HG03139 (cell line): ENCODE results near the gene IFNA5.

ENCODE experiments used
- ATAC-seq: cut with Tn5 transposase; IDR thresholded peaks from one replicate; pipeline ENCODE4 v1.9.1; 2021; ENCODE audit not compliant: unreplicated experiment

The IFNA5 gene

DNA sequence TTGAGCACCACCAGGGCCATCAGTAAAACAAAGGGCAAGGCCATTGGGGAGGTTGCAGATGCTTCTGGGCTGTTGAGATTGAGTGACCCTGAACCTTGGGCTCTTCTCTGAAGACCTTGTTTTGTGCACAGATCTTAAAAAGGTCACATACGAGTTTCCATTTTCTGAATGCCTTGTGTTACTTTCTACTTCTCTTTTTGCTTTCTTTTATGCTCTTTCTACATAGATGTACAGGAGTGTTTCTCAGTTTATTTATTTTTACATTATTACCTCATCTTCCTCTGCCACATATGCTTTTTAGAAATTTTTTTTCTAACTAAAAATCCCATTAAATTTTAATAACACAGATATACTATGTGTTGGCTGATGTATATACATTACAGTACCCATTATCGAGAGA is at the start of gene IFNA5:
IFNA5 (minus strand) TSS at position 101 of the 400 bp plus-strand sequence; CDS start at position 44, 57 bp downstream.
- ATAC-seq = no peak

DNA sequence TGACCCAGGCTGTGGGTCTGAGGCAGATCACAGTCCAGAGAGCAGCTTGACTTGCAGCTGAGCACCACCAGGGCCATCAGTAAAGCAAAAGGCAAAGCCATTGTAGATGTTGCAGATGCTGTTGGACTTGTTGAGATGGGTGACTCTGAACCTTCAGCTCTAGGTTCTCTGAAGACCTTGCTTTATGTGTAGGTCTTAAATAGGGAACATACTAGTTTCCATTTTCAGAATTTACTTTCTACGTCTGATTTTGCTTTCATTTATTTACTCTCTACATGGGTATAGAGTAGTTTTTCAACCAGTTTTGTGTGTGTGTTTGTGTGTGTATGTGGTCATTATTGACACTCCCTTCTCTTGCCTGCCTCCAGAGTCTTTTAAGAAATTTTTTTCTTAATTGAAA is 45.7 kb upstream of the IFNA5 start, which contains the start of gene IFNA6:
IFNA6 (minus strand) TSS at position 101 of the 400 bp plus-strand sequence; CDS start at position 101, 0 bp downstream.
- ATAC-seq = no peak

DNA sequence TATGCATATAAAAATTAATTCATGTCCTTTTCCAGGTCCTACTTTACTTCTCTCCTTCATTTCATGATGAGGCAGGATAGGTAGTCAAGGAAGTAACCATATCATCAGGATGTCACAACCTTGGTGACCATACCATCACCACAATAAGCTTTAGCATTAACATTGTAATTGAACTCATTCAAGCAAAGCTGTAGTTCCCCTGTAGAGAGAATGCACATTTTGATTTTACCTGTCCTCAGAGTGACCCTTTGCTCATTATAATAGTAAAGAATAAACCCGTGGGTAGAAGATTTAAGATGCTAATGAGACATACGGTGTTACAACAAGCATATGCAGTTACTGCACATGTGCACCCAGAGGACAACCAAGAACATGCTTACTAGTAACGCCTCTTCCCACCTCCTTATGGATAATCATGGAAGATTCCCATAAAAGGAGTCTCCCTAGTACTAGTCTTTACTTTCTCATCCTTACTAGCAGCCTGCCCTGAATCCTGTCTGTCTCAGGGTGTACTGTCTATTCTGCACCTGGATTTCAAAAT is 43.4 kb upstream of the IFNA5 start:
- ATAC-seq = no peak

DNA sequence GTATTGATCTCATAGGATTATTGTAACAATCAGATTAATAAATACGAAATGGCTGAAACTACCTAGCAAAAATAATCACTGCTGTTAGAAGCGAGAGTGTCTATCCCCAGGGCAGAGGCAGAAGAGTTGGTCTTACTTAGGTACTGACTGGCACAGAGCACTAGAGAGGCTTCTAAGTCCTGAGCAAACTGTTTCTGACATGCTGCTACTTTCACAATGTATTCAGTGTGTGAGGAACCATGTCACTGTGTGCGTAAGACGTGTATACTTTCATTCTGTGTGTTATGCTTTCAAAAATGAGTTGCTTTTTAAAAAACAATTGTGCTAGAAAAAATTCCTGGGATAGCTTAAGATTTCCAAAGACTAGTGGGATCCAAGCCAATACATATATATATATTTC is 35.6 kb upstream of the IFNA5 start:
- ATAC-seq = no peak

DNA sequence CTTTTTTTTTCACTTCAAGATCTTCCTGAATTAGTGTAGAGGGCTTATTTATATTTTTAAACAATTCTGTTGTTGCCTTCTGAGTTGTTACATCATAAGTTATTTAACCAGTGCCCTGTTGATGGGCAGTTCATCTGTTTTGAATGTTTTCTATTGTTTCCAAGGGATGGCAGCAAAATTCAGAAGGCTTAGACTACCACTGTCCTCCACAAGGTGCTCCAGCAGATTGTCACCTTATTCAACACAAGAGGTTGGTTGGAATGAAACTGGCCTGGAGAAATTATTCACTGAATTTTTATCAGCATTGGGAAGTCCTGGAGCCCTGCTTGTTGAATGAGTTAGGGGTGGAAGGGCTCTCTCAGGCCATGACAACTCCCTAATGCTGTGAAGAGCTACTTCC is 31.3 kb upstream of the IFNA5 start:
- no peak for ATAC-seq

DNA sequence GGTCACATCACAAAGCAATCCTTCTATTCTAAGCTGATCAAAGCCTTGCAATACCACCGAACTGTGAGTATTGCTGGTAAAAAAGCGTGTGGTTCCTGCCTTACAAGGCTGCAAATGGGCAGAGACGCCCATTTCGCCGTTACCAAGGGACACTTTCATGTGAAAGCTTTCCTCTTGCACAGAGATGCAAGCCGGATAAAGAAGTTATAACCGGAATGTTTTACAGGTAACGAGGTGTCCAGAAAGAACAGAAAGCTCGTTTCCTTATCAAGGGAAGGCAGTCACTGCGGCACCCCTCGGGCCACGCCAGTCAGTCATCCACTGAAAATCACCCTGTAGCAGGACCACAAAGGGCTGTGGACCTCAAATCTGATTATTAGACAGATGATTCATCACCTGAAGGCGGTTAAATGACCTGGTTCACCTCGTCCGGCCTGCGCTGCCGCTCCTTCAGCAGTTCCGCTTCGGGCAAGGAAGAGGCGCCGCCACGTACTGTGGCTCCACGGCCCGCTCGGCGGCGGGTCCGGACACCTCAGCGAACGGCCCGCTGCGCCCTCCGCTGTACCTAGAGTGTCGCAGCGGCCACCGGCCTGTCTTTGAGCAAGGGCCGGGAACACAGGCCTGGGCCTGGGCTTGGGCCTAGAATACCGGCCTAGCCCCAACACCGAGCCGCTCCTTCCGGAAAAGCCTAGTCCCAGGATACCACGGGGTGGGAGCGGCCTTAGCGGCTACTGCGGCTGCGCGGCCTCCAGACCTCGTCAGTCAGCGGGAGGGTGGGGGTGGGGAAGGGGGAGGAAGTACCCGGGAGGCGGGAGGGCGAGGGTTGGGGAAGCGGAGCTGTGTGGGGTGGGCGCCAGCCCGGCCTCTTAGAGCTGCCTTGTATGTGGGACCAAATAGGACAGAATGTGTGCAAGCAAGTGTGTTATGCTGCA is 29.9 kb upstream of the IFNA5 start, which contains the start of gene KLHL9:
KLHL9 (minus strand) TSS at position 704 of the 932 bp plus-strand sequence; CDS start at position 159, 545 bp downstream.
- ATAC-seq = peak; percentile 78

DNA sequence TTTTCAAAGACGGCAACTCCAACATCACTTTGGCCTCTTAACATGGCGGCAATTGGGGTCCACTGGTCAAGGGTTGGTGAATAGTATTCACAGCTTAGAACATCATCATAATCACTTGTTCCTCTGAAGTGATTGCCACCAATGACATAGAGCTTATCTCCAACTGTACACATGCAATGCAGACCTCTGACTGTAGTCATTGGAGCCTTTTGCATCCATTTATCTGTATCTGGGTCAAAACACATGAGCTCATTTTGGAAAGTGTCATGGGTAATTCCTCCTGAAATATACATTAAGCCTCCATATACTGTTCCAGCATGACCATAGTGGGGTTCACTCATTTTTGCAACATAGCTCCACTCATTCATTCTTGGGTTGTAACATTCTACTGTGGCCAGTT is 28.1 kb upstream of the IFNA5 start:
- no peak for ATAC-seq

DNA sequence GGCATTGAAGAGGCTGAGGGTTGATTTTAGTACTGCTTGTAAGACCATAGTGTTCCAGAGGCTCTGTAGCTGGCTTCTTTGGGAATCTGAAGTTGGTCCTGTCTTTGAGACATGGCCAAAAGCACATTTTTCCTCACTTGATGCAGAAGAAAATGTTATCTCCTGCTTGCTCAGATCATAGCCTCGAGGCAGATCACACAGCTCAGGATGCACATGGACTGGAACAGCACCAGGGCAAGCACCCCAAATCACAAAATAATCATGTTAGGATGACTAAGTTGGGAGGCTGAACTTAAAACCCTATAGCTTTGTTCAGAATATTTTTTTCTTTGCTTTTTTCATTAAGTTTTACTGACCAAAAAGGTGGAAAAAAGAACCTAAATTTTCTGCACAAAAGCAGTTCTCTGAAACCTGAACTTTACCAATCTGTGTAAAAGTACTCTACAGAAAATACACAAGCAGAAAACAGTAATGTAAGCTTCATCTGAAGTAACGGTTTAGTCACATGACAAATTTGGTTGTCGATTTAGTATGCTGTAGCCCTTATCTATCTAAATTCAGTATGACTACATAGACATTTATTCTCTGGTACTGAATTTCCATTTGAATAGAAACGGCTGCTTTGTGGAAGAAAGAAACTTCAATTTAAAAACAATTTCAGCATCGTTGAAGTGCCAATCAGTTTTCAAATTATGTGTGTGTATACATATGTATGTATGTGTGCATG is 26.7 kb upstream of the IFNA5 start:
- no peak for ATAC-seq

DNA sequence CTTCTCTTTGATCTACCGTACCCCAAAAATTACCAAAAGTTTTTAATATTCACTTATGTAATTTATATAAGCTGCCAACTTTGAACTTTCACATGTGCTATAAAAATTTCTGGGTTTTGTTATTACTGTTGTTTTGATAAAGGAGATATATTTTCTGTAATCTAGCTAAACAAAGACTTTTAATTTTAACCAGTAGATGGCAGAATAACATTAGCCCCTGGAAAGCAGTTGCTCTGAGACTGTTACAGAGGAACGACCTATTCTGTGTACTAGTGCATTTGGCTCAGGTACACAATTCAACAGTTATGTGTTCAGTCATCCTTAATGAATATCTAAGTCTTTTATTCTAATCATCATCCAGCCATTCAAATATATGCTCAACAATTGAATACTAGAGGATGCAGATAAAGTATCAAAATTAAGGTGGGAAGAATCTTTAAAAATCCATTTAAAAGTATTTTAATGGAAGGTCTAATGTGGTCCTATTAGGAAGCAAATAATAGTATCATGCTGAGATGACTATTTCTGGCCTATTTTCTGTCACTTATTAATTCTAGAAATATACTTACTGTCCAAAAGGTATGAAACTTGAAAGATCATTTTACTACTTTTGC is 21.5 kb upstream of the IFNA5 start:
- ATAC-seq = peak; percentile 73

DNA sequence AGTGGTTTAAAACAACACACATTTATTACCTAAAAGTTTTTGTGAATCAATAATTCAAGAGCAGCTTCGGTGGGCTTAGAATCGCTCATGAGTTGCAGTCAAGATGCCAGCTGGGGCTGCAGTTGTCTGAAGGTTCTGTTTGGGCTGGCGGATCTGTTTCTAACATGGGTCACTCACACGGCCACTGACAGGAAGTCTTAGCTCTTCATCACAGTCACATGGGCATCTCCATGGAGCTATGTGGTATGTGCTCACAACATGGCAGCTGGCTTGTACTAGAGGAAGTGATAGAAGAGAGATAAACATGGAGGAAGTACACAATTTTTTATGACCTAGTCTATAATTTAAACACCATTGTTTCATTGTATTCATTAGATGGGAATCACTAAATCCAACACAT is 18.9 kb upstream of the IFNA5 start:
- no peak for ATAC-seq

DNA sequence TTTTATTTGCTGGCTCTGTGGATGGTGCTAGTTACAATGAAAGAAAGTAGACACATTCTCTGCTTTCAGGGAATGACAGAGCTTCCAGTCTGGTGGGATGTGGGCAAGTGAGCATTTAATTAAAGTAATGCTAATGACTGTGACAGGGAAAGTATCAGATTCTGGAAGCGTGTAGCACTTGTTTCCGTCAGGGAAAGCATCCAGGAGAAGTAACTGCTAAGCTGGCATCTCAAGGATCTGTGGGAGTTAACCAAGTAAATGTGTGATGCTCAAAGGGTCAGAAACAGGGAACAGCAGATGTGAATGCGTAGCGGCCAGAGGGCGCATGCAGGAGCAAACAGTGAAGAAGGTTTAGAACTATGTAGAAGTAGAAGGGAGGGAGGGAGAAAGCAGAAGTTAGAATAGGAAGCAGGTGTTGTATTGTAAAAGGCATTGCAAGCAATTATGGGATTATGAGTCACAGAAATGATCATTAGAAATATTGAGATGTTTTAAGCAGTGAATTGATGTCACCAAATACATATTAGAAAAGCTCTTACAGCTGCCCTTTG is 17.9 kb upstream of the IFNA5 start:
- no peak for ATAC-seq

DNA sequence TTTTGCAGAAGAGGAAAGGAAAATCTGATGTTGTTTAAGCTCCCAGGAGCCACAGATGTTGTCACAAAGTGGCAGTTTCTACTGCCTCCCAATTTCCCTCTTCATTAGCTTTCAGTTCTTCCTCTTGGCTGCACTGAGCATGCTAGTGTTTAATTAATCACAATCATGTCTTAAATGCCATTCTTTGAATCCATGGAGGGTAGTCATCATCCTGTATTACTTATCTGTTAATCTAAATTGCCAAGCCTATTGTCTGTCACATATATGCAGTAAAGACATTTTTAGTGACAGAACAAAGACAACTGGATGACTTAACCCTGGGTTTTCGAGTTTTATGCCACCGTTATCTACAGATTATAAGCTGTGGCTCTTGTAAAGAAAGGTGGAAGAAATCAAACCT is 15.4 kb upstream of the IFNA5 start:
- ATAC-seq = no peak

DNA sequence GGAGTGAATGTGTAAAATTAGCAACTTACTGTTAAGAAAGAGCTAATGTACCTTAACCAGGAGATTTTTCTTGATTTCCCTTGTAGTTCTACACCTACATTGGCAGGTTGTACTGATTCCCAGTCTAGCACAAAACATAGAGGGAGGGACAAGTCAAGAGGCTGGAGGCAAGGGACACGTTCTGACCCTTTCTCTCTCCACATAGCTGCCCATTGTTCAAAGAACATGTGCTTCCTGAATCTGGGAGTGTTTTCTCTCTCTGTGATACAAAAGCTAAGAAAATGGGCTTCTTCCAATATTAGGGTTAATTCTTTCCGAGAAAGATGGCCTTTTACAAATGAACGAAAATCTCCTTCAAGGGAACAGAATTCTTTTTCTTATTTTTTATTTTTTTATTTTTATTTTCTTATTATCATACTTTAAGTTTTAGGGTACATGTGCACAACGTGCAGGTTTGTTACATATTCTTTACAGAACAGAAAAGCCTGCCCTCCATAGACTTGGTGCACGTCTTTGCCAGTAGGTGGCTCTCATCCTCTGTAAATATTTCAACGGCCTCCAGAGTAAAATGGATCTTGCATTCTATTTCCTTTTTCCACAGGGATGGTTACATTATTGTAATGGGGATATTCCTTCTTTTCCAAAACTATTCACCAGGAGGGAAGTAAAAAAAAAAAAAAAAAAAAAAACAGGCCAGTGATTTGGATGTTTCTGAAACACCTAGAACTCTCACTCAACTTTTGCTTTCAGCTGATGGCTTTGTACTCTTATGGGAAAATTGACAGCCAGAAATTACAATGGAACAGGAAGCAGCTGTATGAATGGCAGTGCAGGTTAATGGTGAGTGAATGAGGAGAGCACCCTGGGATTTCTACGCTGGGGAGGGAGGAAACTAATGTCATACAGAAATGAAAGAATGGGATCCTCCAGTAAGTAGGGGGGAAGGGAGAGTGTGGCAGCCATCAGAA is 13.1 kb upstream of the IFNA5 start:
- peak; percentile 63 for ATAC-seq

DNA sequence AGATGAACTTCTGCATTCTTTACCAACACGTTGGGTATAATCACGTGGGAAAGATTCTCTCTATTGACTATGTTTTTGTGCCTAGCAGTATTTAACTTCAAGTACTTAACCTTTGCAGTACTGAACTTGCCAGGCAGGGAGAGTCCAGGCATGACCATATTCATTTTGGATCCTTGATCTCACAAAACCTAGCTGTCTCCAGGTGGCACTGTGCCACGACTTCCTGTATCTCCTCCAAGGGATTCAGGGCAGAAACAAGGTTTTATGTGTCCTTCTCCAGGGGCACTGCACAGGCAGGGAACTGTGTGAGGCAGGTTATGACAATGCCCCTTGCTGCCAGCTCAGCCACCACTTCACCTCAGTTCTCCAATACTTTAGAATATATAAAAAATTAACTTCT is 11.7 kb upstream of the IFNA5 start:
- ATAC-seq = no peak

DNA sequence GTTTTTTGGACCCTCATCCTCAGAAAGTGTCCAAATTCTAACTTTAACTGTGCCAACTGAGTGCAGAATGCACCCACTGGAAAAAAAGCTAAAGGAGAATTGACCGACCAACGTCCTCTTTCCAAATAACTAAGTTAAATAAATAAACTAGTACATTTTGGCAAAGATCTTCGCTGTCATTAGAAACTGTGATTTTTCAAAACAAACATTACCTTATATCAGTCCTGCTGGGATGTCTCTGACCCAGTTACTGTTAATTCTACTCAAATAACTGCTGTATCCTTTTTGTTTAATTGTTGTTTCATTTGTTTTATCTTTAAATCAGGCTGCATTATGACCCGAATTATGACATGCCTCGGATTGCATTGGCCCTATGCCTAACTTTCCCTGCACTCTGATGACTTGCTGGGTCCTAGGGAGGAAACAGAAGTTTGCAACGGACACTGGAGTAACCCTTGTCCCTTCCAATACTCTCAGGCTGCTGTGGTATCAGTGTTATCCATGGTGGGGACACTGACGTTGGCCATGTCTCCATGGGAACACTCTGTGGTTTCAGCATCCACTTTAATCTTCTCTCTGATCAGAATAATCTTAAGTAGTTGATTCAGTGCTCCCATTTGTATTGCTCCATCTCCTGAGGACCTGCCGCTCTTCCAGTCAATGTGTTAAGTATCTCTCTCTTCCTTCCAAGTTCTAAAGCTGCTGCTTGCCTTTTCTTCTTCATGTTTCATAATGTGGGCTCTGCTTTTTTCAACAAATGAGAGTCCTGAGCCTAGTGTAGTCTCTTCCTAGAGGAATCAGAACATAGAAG is 11.1 kb upstream of the IFNA5 start:
- ATAC-seq = no peak

DNA sequence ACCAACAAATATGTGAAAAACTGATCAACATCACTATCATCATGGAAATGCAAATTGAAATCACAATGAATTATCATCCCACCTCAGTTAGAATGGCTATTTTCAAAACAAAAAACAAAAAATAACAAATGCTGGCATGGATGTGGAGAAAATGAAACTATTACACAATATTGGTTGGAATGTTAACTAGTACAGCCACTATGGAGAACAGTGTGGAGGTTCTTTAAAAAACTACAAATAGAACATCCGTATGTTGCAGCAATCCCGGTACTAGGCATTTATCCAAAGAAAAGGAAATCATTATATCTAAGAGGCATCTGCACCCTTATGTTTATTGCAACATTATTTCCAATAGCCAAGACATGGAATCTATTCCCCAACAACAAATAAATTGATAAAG is 9.0 kb upstream of the IFNA5 start:
- no peak for ATAC-seq

DNA sequence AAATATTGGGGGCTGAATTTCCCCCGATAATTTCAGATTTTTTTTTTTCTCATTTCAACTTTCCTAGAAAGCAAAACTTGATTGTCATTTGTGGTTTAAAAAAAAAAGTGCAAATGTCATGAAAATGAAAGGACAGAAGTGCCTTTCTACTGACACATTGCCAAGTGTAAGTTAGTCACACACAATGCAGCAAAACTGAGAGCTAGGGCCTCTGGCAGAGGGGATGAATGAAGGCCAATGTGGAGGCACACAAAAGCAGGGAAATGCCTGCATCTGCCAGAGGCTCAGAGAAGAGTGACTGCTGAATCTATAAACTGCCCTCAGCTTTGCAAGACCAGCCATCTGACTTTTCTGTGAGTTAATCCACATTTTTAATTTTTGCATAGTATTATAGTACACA is 6.8 kb upstream of the IFNA5 start:
- ATAC-seq = no peak

DNA sequence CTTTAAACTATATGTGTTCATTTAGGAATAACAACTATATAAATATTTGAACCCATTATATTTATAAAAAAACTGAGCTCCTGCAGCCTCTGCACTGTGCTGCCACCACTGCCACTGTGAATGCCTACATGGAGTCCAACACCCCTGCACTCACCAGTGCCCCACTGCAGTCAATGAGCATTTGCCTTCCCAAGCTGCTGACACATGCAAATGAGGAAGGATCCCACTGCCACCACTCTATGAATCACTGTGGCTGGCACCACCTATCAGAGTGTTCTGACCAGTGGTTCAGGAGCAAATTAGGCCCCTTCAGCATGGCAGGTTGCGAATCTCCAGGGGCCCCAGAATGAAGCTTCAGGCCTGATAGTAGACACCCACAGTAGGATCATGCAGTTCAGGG is 9.1 kb downstream of the IFNA5 start:
- ATAC-seq = no peak
